Mesenchymal stem cell (in vitro differentiated cells and primary cell): ENCODE results near the gene FNDC10.
"Not testable (repeated sequence)": the region's sequence is repeated elsewhere in the genome, so short reads cannot be mapped to it uniquely, and the experiment has no call there.

Source experiments
- DNase-seq: peaks from one replicate; pipeline ENCODE4 v3.0.0-alpha.2; 2013
- H2AFZ ChIP-seq: one replicate; pipeline ENCODE4 v1.6.1; 2013; ENCODE audit warnings: low read depth, mild to moderate bottlenecking, control low read depth, inconsistent platforms, low read length, moderate library complexity
- H2AK5ac ChIP-seq: 2 replicates; pipeline ENCODE4 v1.6.1; 2013; ENCODE audit warnings: low read length, moderate library complexity, mild to moderate bottlenecking, inconsistent platforms; ENCODE audit not compliant: severe bottlenecking
- H2BK120ac ChIP-seq: one replicate; pipeline ENCODE4 v1.6.1; 2013; ENCODE audit warnings: low read depth, mild to moderate bottlenecking, inconsistent platforms, low read length, moderate library complexity
- H2BK12ac ChIP-seq, 2 experiments: one replicate each; pipeline ENCODE4 v1.6.1; 2013; ENCODE audit warnings: inconsistent platforms in 2 of 2, low read length in 2 of 2, mild to moderate bottlenecking in 2 of 2, moderate library complexity in 2 of 2, control low read depth in 1 of 2
- H2BK15ac ChIP-seq: one replicate; pipeline ENCODE4 v1.6.1; 2013; ENCODE audit warnings: mild to moderate bottlenecking, low read depth, inconsistent platforms; ENCODE audit not compliant: poor library complexity, severe bottlenecking
- H2BK5ac ChIP-seq: 2 replicates; pipeline ENCODE4 v1.6.1; 2013; ENCODE audit warnings: low read depth, mild to moderate bottlenecking, low read length, control low read depth, inconsistent platforms; ENCODE audit not compliant: poor library complexity, severe bottlenecking
- H3K14ac ChIP-seq, 2 experiments: one replicate each; pipeline ENCODE4 v1.6.1; 2013; ENCODE audit warnings: inconsistent platforms in 2 of 2, low read length in 2 of 2, control low read depth in 1 of 2, mild to moderate bottlenecking in 1 of 2, moderate library complexity in 1 of 2
- H3K18ac ChIP-seq, 2 experiments: one replicate each; pipeline ENCODE4 v1.6.1; 2013; ENCODE audit warnings: inconsistent platforms in 2 of 2, low read length in 2 of 2, control low read depth in 1 of 2, low read depth in 1 of 2, mild to moderate bottlenecking in 1 of 2
- H3K23ac ChIP-seq, 2 experiments: one replicate each; pipeline ENCODE4 v1.6.1; 2013; ENCODE audit warnings: inconsistent platforms in 2 of 2, low read length in 2 of 2, mild to moderate bottlenecking in 2 of 2, moderate library complexity in 2 of 2, control low read depth in 1 of 2
- H3K27ac ChIP-seq: 2 replicates; pipeline ENCODE4 v1.5.1; 2013; ENCODE audit warnings: mild to moderate bottlenecking, moderate library complexity, low read length, control low read depth, inconsistent platforms; ENCODE audit not compliant: poor library complexity, severe bottlenecking
- H3K27me3 ChIP-seq, 2 experiments: 2 replicates each; pipeline versions ENCODE4 v1.6.1 to v1.7.0; 2013; ENCODE audit warnings: low read length in 2 of 2, mild to moderate bottlenecking in 2 of 2, moderate library complexity in 2 of 2, control low read depth in 1 of 2, inconsistent platforms in 1 of 2; ENCODE audit not compliant: control insufficient read depth in 1 of 2, insufficient read depth in 1 of 2
- H3K36me3 ChIP-seq, 2 experiments: 2 replicates each; pipeline versions ENCODE4 v1.6.1 to v1.7.0; 2013; ENCODE audit warnings: low read length in 2 of 2, control low read depth in 1 of 2, inconsistent platforms in 1 of 2, low read depth in 1 of 2, mild to moderate bottlenecking in 1 of 2; ENCODE audit not compliant: insufficient read depth in 2 of 2, control insufficient read depth in 1 of 2
- H3K4ac ChIP-seq, 2 experiments: one replicate each; pipeline ENCODE4 v1.6.1; 2013; ENCODE audit warnings: inconsistent platforms in 2 of 2, low read length in 2 of 2, mild to moderate bottlenecking in 2 of 2, moderate library complexity in 2 of 2, control low read depth in 1 of 2, low read depth in 1 of 2
- H3K4me1 ChIP-seq: 2 replicates; pipeline ENCODE4 v1.6.1; 2013; ENCODE audit warnings: low read depth, low read length, control low read depth; ENCODE audit not compliant: control insufficient read depth, insufficient read depth
- H3K4me2 ChIP-seq: 2 replicates; pipeline ENCODE4 v1.6.1; 2013; ENCODE audit warnings: low read length, mild to moderate bottlenecking, inconsistent platforms; ENCODE audit not compliant: poor library complexity, severe bottlenecking
- H3K4me3 ChIP-seq, 2 experiments: 2 replicates each; pipeline versions ENCODE4 v1.5.1 to v1.7.0; 2013; ENCODE audit warnings: low read length in 2 of 2, mild to moderate bottlenecking in 2 of 2, control low read depth in 1 of 2, low read depth in 1 of 2; ENCODE audit not compliant: insufficient read depth in 1 of 2
- H3K79me1 ChIP-seq: replicated peaks from 2 replicates; pipeline ENCODE4 v1.6.1; 2013; ENCODE audit warnings: mild to moderate bottlenecking, control low read depth, low read length, inconsistent platforms; ENCODE audit not compliant: poor library complexity, severe bottlenecking
- H3K9ac ChIP-seq: 2 replicates; pipeline ENCODE4 v1.7.0; 2013; ENCODE audit warnings: mild to moderate bottlenecking, low read length, moderate library complexity
- H3K9me3 ChIP-seq: 2 replicates; pipeline ENCODE4 v1.7.0; 2013; ENCODE audit warnings: mild to moderate bottlenecking, low read length; ENCODE audit not compliant: control insufficient read depth
- H4K8ac ChIP-seq: one replicate; pipeline ENCODE4 v1.6.1; 2013; ENCODE audit warnings: inconsistent platforms, mild to moderate bottlenecking, low read length, moderate library complexity
- H4K91ac ChIP-seq: one replicate; pipeline ENCODE4 v1.6.1; 2013; ENCODE audit warnings: mild to moderate bottlenecking, low read length, inconsistent platforms
- WGBS: methylation state at CpG from one replicate; pipeline ENCODE4 v1.1.7; 2013; ENCODE audit warnings: mixed read lengths; 5-methylcytosine and 5-hydroxymethylcytosine counted together

FNDC10 gene

GRCh38 chr1:1640711-1641461 lies 41.0 kb upstream of the FNDC10 start:
- not testable (repeated sequence) for H4K91ac ChIP-seq, H2BK120ac ChIP-seq, H2BK5ac ChIP-seq, H3K27me3 ChIP-seq, H3K23ac ChIP-seq, H4K8ac ChIP-seq, H3K14ac ChIP-seq, H3K18ac ChIP-seq, H3K9me3 ChIP-seq, H3K4ac ChIP-seq, H3K27ac ChIP-seq, H2AK5ac ChIP-seq, H3K4me1 ChIP-seq, H3K4me2 ChIP-seq, H2AFZ ChIP-seq, H3K9ac ChIP-seq, H2BK15ac ChIP-seq, DNase-seq, H3K4me3 ChIP-seq, H3K79me1 ChIP-seq, H2BK12ac ChIP-seq
- peaks cover 15 to 27% of the 10 kb centered on the region in 2 experiments for H3K36me3 ChIP-seq
- over 99% methylated on average over 12 of the region's 38 CpGs for WGBS

- H3K4me2 ChIP-seq, H2BK12ac ChIP-seq, H2AK5ac ChIP-seq, H3K23ac ChIP-seq, H3K79me1 ChIP-seq, H3K27me3 ChIP-seq, H3K27ac ChIP-seq, H3K4me3 ChIP-seq, H3K14ac ChIP-seq, H2BK15ac ChIP-seq, H2AFZ ChIP-seq, H4K8ac ChIP-seq, H3K4me1 ChIP-seq, DNase-seq, H4K91ac ChIP-seq, H2BK5ac ChIP-seq, H2BK120ac ChIP-seq, H3K18ac ChIP-seq, H3K9ac ChIP-seq, H3K9me3 ChIP-seq, H3K4ac ChIP-seq: not testable (repeated sequence)
- 94% methylated on average over 5 of the region's 25 CpGs for WGBS
- peaks cover 11 to 27% of the 10 kb centered on the region in 2 experiments for H3K36me3 ChIP-seq
These were observed 40.1 kb upstream of the FNDC10 start for GRCh38 chr1:1640081-1640480.

GRCh38 chr1:1639368-1639767 lies 39.4 kb upstream of the FNDC10 start:
- H3K9ac ChIP-seq, H3K27ac ChIP-seq, H3K27me3 ChIP-seq, H3K4ac ChIP-seq, H3K4me3 ChIP-seq, H2BK15ac ChIP-seq, H4K91ac ChIP-seq, H2BK5ac ChIP-seq, H3K79me1 ChIP-seq, H2AFZ ChIP-seq, DNase-seq, H3K9me3 ChIP-seq, H3K4me2 ChIP-seq, H2BK12ac ChIP-seq, H2AK5ac ChIP-seq, H2BK120ac ChIP-seq, H4K8ac ChIP-seq, H3K18ac ChIP-seq, H3K4me1 ChIP-seq, H3K23ac ChIP-seq, H3K14ac ChIP-seq: not testable (repeated sequence)
- peaks cover 11 to 27% of the 10 kb centered on the region in 2 experiments for H3K36me3 ChIP-seq
- 98% methylated on average over 11 of the region's 16 CpGs for WGBS

GRCh38 chr1:1638528-1638927 lies 38.6 kb upstream of the FNDC10 start:
- peaks cover 11 to 27% of the 10 kb centered on the region in 2 experiments for H3K36me3 ChIP-seq
- not testable (repeated sequence) for H3K79me1 ChIP-seq, H2BK120ac ChIP-seq, H3K4me1 ChIP-seq, DNase-seq, H3K14ac ChIP-seq, H2BK15ac ChIP-seq, H2BK5ac ChIP-seq, H3K4me2 ChIP-seq, H4K91ac ChIP-seq, H2BK12ac ChIP-seq, H3K27me3 ChIP-seq, H3K18ac ChIP-seq, H3K4me3 ChIP-seq, H3K9me3 ChIP-seq, H4K8ac ChIP-seq, H2AK5ac ChIP-seq, H2AFZ ChIP-seq, H3K27ac ChIP-seq, H3K23ac ChIP-seq, H3K4ac ChIP-seq, H3K9ac ChIP-seq
- 100% methylated on average over 2 of the region's 13 CpGs for WGBS
